ENCODE results near the gene PDLIM3.
A peak's percentile ranks its signal among the peaks of the same experiment; 100 is the strongest.

Gene PDLIM3

DNA sequence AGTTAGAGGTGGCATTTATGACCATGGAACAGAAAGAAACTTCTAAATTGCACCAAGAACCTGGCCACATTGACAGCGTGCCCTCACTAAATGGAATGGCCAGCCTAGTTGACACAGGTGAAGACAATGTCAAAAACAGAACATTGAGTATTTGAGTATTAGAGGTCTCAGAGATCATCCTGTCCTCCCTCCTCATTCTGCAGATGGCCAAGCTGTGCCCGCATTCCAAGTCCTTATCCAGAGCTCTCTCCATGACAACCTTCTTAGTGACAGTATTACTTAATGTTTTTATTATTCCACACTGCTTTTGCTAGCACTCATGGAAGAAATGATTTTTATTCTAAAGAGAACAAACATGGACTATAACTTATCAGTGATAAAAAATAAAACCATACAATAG is 53.9 kb downstream of the PDLIM3 start:
- no peak overlapping the region for H3K23ac ChIP-seq (ENCODE audit: low read length)
- H3K56ac ChIP-seq (ENCODE audit: low read length): no peak overlapping the region
- no peaks in the 10 kb centered on the region for H3K79me2 ChIP-seq (ENCODE audit: control insufficient read depth, insufficient read depth, low read length)
- H2BK15ac ChIP-seq (replicated peaks; ENCODE audit: low read depth): no peak overlapping the region
- no peak overlapping the region for H3K9ac ChIP-seq (ENCODE audit: low read length)
- DNase-seq: no peak
- no peak overlapping the region for H3K4me2 ChIP-seq (ENCODE audit: low read length)
- H3K18ac ChIP-seq (ENCODE audit: low read length): no peak overlapping the region
- H3K4ac ChIP-seq (ENCODE audit: low read depth, low read length): no peak overlapping the region
- no peaks in the 10 kb centered on the region for H3K36me3 ChIP-seq (ENCODE audit: control insufficient read depth, insufficient read depth, low read length)
- H3K27ac ChIP-seq (ENCODE audit: low read depth, low read length): no peak overlapping the region
- H2BK120ac ChIP-seq (ENCODE audit: low read depth, low read length): no peak overlapping the region
- no CpG with 5 or more reads among the region's 2 CpGs for WGBS (ENCODE audit: extremely low coverage, insufficient coverage, low lambda C conversion rate)
- H4K8ac ChIP-seq (ENCODE audit: low read depth, low read length): no peak overlapping the region
- H2BK5ac ChIP-seq (ENCODE audit: low read length): no peak overlapping the region
- H3K4me3 ChIP-seq (ENCODE audit: low read length): no peak overlapping the region
- H2AK5ac ChIP-seq (ENCODE audit: low read length): no peak overlapping the region
- H4K5ac ChIP-seq (ENCODE audit: low read length): no peak overlapping the region
- H3K4me1 ChIP-seq (ENCODE audit: control insufficient read depth, low read depth, low read length): no peaks in the 10 kb centered on the region
- H3K79me1 ChIP-seq (ENCODE audit: low read length): no peaks in the 10 kb centered on the region
- H3K27me3 ChIP-seq (ENCODE audit: insufficient read depth, low read length, poor library complexity): peaks cover 8% of the 10 kb centered on the region

DNA sequence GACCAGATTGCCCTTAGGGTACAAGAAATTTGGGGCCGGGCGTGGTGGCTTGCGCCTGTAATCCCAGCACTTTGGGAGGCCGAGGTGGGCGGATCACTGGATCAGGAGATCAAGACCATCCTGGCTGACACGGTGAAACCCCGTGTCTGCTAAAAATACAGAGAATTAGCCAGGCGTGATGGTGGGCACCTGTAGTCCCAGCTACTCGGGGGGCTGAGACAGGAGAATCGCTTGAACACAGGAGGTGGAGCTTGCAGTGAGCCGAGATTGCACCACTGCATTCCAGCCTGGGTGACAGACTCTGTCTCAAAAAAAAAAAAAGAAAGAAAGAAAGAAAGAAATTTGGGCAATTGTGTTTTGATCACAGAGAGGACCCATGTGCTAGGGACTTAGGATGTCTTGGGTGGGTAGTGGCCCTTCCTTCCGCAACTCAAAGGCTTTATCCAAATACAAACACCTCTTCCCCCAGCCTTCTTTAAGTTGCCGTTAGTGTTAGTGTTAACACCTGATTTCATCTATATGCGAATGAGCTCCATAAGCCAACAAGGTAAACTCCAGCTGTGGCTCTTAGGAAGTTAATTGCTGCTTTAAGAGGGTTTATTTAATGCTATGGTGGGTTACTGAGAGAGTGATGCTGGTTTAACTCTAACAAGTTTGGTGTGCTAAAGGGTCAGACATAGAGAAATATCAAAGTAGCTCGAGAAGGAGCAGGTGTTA is 55.1 kb downstream of the PDLIM3 start:
- WGBS (ENCODE audit: extremely low coverage, insufficient coverage, low lambda C conversion rate): no CpG with 5 or more reads among the region's 15 CpGs
- H3K27me3 ChIP-seq (ENCODE audit: insufficient read depth, low read length, poor library complexity): peaks cover 8% of the 10 kb centered on the region
- no peaks in the 10 kb centered on the region for H3K36me3 ChIP-seq (ENCODE audit: control insufficient read depth, insufficient read depth, low read length)
- H3K4ac ChIP-seq (ENCODE audit: low read depth, low read length): no peak overlapping the region
- H3K18ac ChIP-seq (ENCODE audit: low read length): no peak overlapping the region
- no peak overlapping the region for H2BK5ac ChIP-seq (ENCODE audit: low read length)
- H3K4me3 ChIP-seq (ENCODE audit: low read length): no peak overlapping the region
- no peaks in the 10 kb centered on the region for H3K79me1 ChIP-seq (ENCODE audit: low read length)
- H2AK5ac ChIP-seq (ENCODE audit: low read length): no peak overlapping the region
- no peak overlapping the region for H2BK120ac ChIP-seq (ENCODE audit: low read depth, low read length)
- H4K5ac ChIP-seq (ENCODE audit: low read length): no peak overlapping the region
- no peaks in the 10 kb centered on the region for H3K79me2 ChIP-seq (ENCODE audit: control insufficient read depth, insufficient read depth, low read length)
- peak; percentile 49 for DNase-seq
- no peak overlapping the region for H3K27ac ChIP-seq (ENCODE audit: low read depth, low read length)
- H3K56ac ChIP-seq (ENCODE audit: low read length): no peak overlapping the region
- no peak overlapping the region for H2BK15ac ChIP-seq (replicated peaks; ENCODE audit: low read depth)
- H3K4me2 ChIP-seq (ENCODE audit: low read length): no peak overlapping the region
- no peak overlapping the region for H3K9ac ChIP-seq (ENCODE audit: low read length)
- H3K23ac ChIP-seq (ENCODE audit: low read length): no peak overlapping the region
- H4K8ac ChIP-seq (ENCODE audit: low read depth, low read length): no peak overlapping the region
- H3K4me1 ChIP-seq (ENCODE audit: control insufficient read depth, low read depth, low read length): no peaks in the 10 kb centered on the region

DNA sequence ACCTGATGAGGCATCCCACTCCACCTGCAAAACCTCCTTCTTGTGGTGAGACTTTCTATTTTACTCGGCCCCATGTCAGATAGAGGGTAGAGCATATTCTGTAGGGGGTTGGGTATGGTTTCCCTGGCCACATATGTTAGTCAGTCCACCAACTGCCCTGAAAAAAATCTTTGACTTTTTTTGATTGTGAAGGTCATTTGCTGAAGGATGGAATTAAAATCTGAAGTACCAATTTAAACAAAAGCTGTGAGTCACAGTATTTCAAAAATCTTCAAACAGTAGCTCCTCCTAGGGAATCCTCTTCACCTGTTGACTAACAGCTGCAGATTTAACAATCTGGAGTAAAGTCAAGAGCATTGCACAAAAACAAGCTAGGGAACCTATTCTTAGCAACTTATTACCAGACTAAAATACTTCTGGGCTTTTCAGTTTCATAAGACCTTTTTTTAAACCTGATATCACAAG is 55.8 kb downstream of the PDLIM3 start:
- H3K18ac ChIP-seq (ENCODE audit: low read length): no peak overlapping the region
- H3K4me3 ChIP-seq (ENCODE audit: low read length): no peak overlapping the region
- H4K8ac ChIP-seq (ENCODE audit: low read depth, low read length): no peak overlapping the region
- H3K4ac ChIP-seq (ENCODE audit: low read depth, low read length): no peak overlapping the region
- DNase-seq: no peak
- no peaks in the 10 kb centered on the region for H3K79me1 ChIP-seq (ENCODE audit: low read length)
- no peak overlapping the region for H3K27ac ChIP-seq (ENCODE audit: low read depth, low read length)
- H3K56ac ChIP-seq (ENCODE audit: low read length): no peak overlapping the region
- no peaks in the 10 kb centered on the region for H3K4me1 ChIP-seq (ENCODE audit: control insufficient read depth, low read depth, low read length)
- H3K79me2 ChIP-seq (ENCODE audit: control insufficient read depth, insufficient read depth, low read length): no peaks in the 10 kb centered on the region
- no peak overlapping the region for H2BK120ac ChIP-seq (ENCODE audit: low read depth, low read length)
- no peak overlapping the region for H2BK5ac ChIP-seq (ENCODE audit: low read length)
- no peak overlapping the region for H4K5ac ChIP-seq (ENCODE audit: low read length)
- no CpG with 5 or more reads among the region's 1 CpG for WGBS (ENCODE audit: extremely low coverage, insufficient coverage, low lambda C conversion rate)
- no peak overlapping the region for H3K9ac ChIP-seq (ENCODE audit: low read length)
- H3K27me3 ChIP-seq (ENCODE audit: insufficient read depth, low read length, poor library complexity): peaks cover 8% of the 10 kb centered on the region
- no peak overlapping the region for H3K23ac ChIP-seq (ENCODE audit: low read length)
- no peaks in the 10 kb centered on the region for H3K36me3 ChIP-seq (ENCODE audit: control insufficient read depth, insufficient read depth, low read length)
- H2AK5ac ChIP-seq (ENCODE audit: low read length): no peak overlapping the region
- no peak overlapping the region for H2BK15ac ChIP-seq (replicated peaks; ENCODE audit: low read depth)
- no peak overlapping the region for H3K4me2 ChIP-seq (ENCODE audit: low read length)

DNA sequence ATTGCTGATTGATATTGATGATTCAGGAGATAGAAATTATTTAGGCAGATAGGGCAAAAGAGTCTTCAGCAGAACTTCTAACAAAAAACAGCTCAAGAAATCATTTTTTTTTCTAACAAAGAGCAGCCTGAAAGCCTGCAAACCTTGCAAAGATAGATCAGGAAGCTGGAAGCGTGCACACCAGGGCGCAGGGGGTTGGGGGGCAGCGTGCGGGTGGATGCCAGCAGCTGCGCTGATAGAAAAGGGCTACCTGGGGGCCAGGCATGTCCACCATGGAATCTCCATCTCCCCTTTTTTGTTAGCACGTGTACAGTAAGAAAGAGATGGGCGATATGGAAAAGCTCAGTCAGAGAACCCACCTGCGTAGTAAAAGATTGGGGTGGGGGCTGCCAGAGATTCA is 62.1 kb downstream of the PDLIM3 start:
- no CpG with 5 or more reads among the region's 8 CpGs for WGBS (ENCODE audit: extremely low coverage, insufficient coverage, low lambda C conversion rate)

DNA sequence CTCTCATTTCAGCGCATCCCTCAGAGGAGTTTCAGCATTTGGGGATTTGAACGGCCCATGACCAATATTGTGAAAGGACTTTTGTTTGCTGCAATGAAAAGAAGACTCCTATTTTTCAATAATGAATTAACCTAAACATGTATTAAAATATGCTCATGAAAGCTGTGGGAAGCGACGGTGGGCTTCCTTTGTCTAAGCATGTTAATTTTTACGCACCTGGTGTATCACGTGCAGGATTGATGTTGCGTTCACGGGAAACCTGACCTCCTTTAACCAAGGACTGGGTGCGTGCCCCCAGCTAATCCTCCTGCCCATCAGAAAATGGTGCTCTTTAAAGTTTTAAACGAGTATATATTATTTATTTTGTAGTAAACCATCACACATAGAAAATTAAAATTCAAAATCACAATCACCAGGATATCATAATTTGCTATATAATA is 63.2 kb downstream of the PDLIM3 start:
- H2BK5ac ChIP-seq (ENCODE audit: low read length): no peak overlapping the region
- H2AK5ac ChIP-seq (ENCODE audit: low read length): no peak overlapping the region
- no peaks in the 10 kb centered on the region for H3K36me3 ChIP-seq (ENCODE audit: control insufficient read depth, insufficient read depth, low read length)
- no peak overlapping the region for H3K4ac ChIP-seq (ENCODE audit: low read depth, low read length)
- no peak overlapping the region for H2BK15ac ChIP-seq (replicated peaks; ENCODE audit: low read depth)
- H3K79me1 ChIP-seq (ENCODE audit: low read length): no peaks in the 10 kb centered on the region
- H3K4me2 ChIP-seq (ENCODE audit: low read length): peak overlapping the region; percentile 86
- no peak overlapping the region for H3K18ac ChIP-seq (ENCODE audit: low read length)
- peak overlapping the region; percentile 61 for H3K9ac ChIP-seq (ENCODE audit: low read length)
- H3K4me1 ChIP-seq (ENCODE audit: control insufficient read depth, low read depth, low read length): no peaks in the 10 kb centered on the region
- no peak overlapping the region for H4K8ac ChIP-seq (ENCODE audit: low read depth, low read length)
- peak overlapping the region; percentile 66 for H3K4me3 ChIP-seq (ENCODE audit: low read length)
- H3K56ac ChIP-seq (ENCODE audit: low read length): peak overlapping the region; percentile 78
- no peaks in the 10 kb centered on the region for H3K79me2 ChIP-seq (ENCODE audit: control insufficient read depth, insufficient read depth, low read length)
- H4K5ac ChIP-seq (ENCODE audit: low read length): no peak overlapping the region
- DNase-seq: no peak
- no CpG with 5 or more reads among the region's 10 CpGs for WGBS (ENCODE audit: extremely low coverage, insufficient coverage, low lambda C conversion rate)
- no peaks in the 10 kb centered on the region for H3K27me3 ChIP-seq (ENCODE audit: insufficient read depth, low read length, poor library complexity)
- no peak overlapping the region for H2BK120ac ChIP-seq (ENCODE audit: low read depth, low read length)
- H3K27ac ChIP-seq (ENCODE audit: low read depth, low read length): no peak overlapping the region
- no peak overlapping the region for H3K23ac ChIP-seq (ENCODE audit: low read length)

More for the DNA sequence above, 62.1 kb downstream of the PDLIM3 start:
- Histone ChIP-seq H3K4ac (ENCODE audit: low read depth, low read length) (no peak overlapping the region), H3K79me2 (ENCODE audit: control insufficient read depth, insufficient read depth, low read length) (no peaks in the 10 kb centered on the region), H3K27ac (ENCODE audit: low read depth, low read length) (no peak overlapping the region), H3K23ac (ENCODE audit: low read length) (no peak overlapping the region), H3K79me1 (ENCODE audit: low read length) (no peaks in the 10 kb centered on the region), H2BK15ac (replicated peaks; ENCODE audit: low read depth) (no peak overlapping the region), H3K18ac (ENCODE audit: low read length) (no peak overlapping the region), H3K4me1 (ENCODE audit: control insufficient read depth, low read depth, low read length) (no peaks in the 10 kb centered on the region), H3K56ac (ENCODE audit: low read length) (no peak overlapping the region), H4K8ac (ENCODE audit: low read depth, low read length) (no peak overlapping the region), H3K4me3 (ENCODE audit: low read length) (no peak overlapping the region), H2BK120ac (ENCODE audit: low read depth, low read length) (no peak overlapping the region), H2BK5ac (ENCODE audit: low read length) (no peak overlapping the region), H2AK5ac (ENCODE audit: low read length) (no peak overlapping the region), H3K9ac (ENCODE audit: low read length) (no peak overlapping the region), H4K5ac (ENCODE audit: low read length) (no peak overlapping the region), H3K4me2 (ENCODE audit: low read length) (no peak overlapping the region), H3K27me3 (ENCODE audit: insufficient read depth, low read length, poor library complexity) (no peaks in the 10 kb centered on the region), H3K36me3 (ENCODE audit: control insufficient read depth, insufficient read depth, low read length) (no peaks in the 10 kb centered on the region)
- DNase-seq: no peak

Measured in mesendoderm (in vitro differentiated cells).